SH-SY5Y (cell line): ENCODE data around the gene NARS2.

Source experiments
- GATA2 ChIP-seq: IDR thresholded peaks from 2 replicates; pipeline ENCODE4 v1.6.1; 2011; ENCODE audit warnings: mild to moderate bottlenecking, low read depth, low read length
- GATA3 ChIP-seq: IDR thresholded peaks from 2 replicates; pipeline ENCODE4 v1.6.1; 2011; ENCODE audit warnings: low read depth, mild to moderate bottlenecking, low read length, moderate library complexity

GRCh38 chr11:78390809-78391208 lies 183.9 kb downstream of the NARS2 start:
- no peak for TF ChIP-seq GATA2
- no peak for TF ChIP-seq GATA3
